Measurements from ENCODE around the gene GLI3.

The GLI3 gene

GRCh38 chr7:42128703-42129102 is 108.3 kb downstream of the GLI3 start:
- no peak overlapping the region for H3K4me3 ChIP-seq (ENCODE audit: low read length)
- peak; percentile 42 for TF ChIP-seq CTCF (conservative IDR thresholded peaks at IDR 0.05; ENCODE audit: low read depth, low read length)
- DNase-seq (ENCODE audit: low read depth): no peak

GRCh38 chr7:42127232-42127622 is 109.8 kb downstream of the GLI3 start:
- DNase-seq (ENCODE audit: low read depth): no peak
- no peak overlapping the region for H3K4me3 ChIP-seq (ENCODE audit: low read length)
- TF ChIP-seq CTCF (conservative IDR thresholded peaks at IDR 0.05; ENCODE audit: low read depth, low read length): no peak

- no peak overlapping the region for H3K4me3 ChIP-seq (ENCODE audit: low read length)
- DNase-seq (ENCODE audit: low read depth): no peak
- TF ChIP-seq CTCF (conservative IDR thresholded peaks at IDR 0.05; ENCODE audit: low read depth, low read length): no peak
Measured at GRCh38 chr7:42126475-42127231, 110.4 kb downstream of the GLI3 start.

GRCh38 chr7:42125321-42125720 is 111.7 kb downstream of the GLI3 start:
- H3K4me3 ChIP-seq (ENCODE audit: low read length): no peak overlapping the region
- no peak for DNase-seq (ENCODE audit: low read depth)
- no peak for TF ChIP-seq CTCF (conservative IDR thresholded peaks at IDR 0.05; ENCODE audit: low read depth, low read length)

GRCh38 chr7:42123716-42124115 is 113.3 kb downstream of the GLI3 start:
- TF ChIP-seq CTCF (conservative IDR thresholded peaks at IDR 0.05; ENCODE audit: low read depth, low read length): no peak
- H3K4me3 ChIP-seq (ENCODE audit: low read length): no peak overlapping the region
- DNase-seq (ENCODE audit: low read depth): no peak

GRCh38 chr7:42120191-42120590 is 116.8 kb downstream of the GLI3 start:
- no peak for DNase-seq (ENCODE audit: low read depth)
- TF ChIP-seq CTCF (conservative IDR thresholded peaks at IDR 0.05; ENCODE audit: low read depth, low read length): no peak

GRCh38 chr7:42117201-42117600 is 119.8 kb downstream of the GLI3 start:
- TF ChIP-seq CTCF (conservative IDR thresholded peaks at IDR 0.05; ENCODE audit: low read depth, low read length): no peak
- DNase-seq (ENCODE audit: low read depth): no peak

More at GRCh38 chr7:42120191-42120590, 116.8 kb downstream of the GLI3 start:
- H3K4me3 ChIP-seq (ENCODE audit: low read length): no peak overlapping the region

More at GRCh38 chr7:42117201-42117600, 119.8 kb downstream of the GLI3 start:
- no peak overlapping the region for H3K4me3 ChIP-seq (ENCODE audit: low read length)
